MM.1S (cell line): ENCODE measurements around the gene PHLDB2.

Experiments
- CTCF ChIP-seq: fragments of 300-600 bp; sonication (generic); IDR thresholded peaks from 2 replicates; pipeline ENCODE4 v1.5.1; 2016; ENCODE audit warnings: antibody characterized with exemption, low read length, mixed read lengths
- EZH2 ChIP-seq: fragments of 300-600 bp; sonication (generic); optimal IDR thresholded peaks from 2 replicates; pipeline ENCODE3; 2017; ENCODE audit warnings: low read depth, mild to moderate bottlenecking, antibody characterized with exemption, low read length, mixed read lengths

DNA sequence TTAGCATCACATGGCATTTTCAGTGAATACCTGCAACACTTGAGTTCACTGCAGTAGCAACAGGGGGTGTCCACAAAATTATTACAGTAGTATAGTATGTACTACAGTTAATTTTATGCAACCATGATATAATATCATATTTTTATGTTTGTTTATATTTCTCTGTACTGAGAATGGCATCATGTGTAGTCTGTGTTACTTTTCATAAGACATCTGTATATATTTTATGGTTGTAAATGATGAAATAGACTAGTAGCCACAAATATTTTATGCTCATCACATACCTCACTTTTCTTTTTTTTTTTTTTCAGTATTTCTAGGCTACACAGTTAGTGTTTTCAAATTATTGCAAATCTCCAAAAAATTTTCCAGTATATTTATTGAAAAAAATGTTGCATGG, 22.4 kb downstream of the PHLDB2 start:
- TF ChIP-seq EZH2 (no peak), CTCF (no peak)
